Measurements from ENCODE around the gene ZFP90. TPM values are rescaled to one million over a fixed set of nuclear protein-coding genes. Genes with fewer than 3 reads are reported as not detected.

Gene ZFP90
- 102 TPM for total RNA-seq

GRCh38 chr16:68538880-68539701 is at the start of gene ZFP90:
TSS of gene ZFP90 (plus strand) at chr16:68539291. CDS start at chr16:68539793, 502 bp downstream.

Small RNA genes within 50 kb of the gene (small RNA-seq; reads per million reads assigned to genes)
- gene RNU4-36P: not detected

Other genes with a start within 250 kb of the ZFP90 start
- gene SLC7A6OS, start 228.3 kb upstream of the ZFP90 start, total RNA-seq: 13.1 TPM
- gene PRMT7, start 228.3 kb upstream of the ZFP90 start, total RNA-seq: 50.3 TPM
- gene SMPD3, start 90.8 kb upstream of the ZFP90 start, total RNA-seq: 69.0 TPM
- 6.5 TPM for gene CDH3, start 106.0 kb downstream of the ZFP90 start, total RNA-seq
- gene CDH1, start 198.0 kb downstream of the ZFP90 start, total RNA-seq: 4.2 TPM